Measurements from ENCODE around the gene OXNAD1.

Gene OXNAD1, protein sequence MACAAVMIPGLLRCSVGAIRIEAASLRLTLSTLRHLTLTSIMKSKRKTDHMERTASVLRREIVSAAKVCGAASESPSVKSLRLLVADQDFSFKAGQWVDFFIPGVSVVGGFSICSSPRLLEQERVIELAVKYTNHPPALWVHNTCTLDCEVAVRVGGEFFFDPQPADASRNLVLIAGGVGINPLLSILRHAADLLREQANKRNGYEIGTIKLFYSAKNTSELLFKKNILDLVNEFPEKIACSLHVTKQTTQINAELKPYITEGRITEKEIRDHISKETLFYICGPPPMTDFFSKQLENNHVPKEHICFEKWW

GRCh38 chr3:16264708-16265454, at the start of gene OXNAD1, which contains the start of gene DPH3:
Gene OXNAD1 (plus strand): TSS chr3:16265212. CDS start chr3:16270953, 5,741 bp downstream.
Gene DPH3 (minus strand): TSS chr3:16264943. CDS start chr3:16264876, 67 bp downstream.
- Histone ChIP-seq H3K27me3 (ENCODE audit: control insufficient read depth, insufficient read depth, low read length) (no peaks in the 10 kb centered on the region), H3K9me3 (ENCODE audit: control insufficient read depth, insufficient read depth, low read length) (no peaks in the 10 kb centered on the region), H3K4me1 (ENCODE audit: control insufficient read depth, insufficient read depth, low read length) (peaks cover 8% of the 10 kb centered on the region), H3K36me3 (ENCODE audit: control insufficient read depth, insufficient read depth, low read length) (no peaks in the 10 kb centered on the region), H3K9ac (ENCODE audit: low read depth, low read length) (peak within 1 kb of the TSS; percentile 94), H3K4me3 (ENCODE audit: low read depth, low read length) (peak within 1 kb of the TSS; percentile 99)

DNA sequence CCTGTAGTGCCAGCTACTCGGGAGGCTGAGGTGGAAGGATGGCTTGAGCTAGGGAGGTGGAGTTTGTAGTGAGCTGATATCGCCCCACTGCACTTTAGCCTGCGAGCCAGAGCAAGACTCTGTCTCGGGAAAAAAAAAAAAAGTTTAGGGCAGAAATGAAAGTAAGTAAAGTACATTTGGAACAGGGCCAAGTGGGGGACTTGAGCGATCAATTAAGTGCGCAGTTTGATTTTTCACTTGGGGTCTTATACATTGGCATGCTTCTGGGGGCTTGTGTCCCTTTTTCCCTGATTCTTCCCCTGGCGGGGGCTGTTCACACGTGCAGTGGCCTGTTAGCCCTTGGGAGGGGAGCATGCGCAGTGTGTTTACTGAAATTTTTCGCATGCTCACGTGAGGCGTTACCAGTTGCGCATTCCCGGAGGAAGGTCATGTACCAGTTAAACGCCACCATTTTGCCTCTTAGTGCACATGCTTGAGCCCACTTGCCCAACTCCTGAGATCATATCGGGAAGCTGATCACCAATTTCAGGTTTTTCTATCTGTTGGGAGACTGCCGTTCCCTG, 48.6 kb upstream of the OXNAD1 start:
- Histone ChIP-seq H3K27me3 (ENCODE audit: control insufficient read depth, insufficient read depth, low read length) (no peaks in the 10 kb centered on the region), H3K4me1 (ENCODE audit: control insufficient read depth, insufficient read depth, low read length) (no peaks in the 10 kb centered on the region), H3K4me3 (ENCODE audit: low read depth, low read length) (no peak overlapping the region), H3K9ac (ENCODE audit: low read depth, low read length) (no peak overlapping the region), H3K9me3 (ENCODE audit: control insufficient read depth, insufficient read depth, low read length) (no peaks in the 10 kb centered on the region), H3K36me3 (ENCODE audit: control insufficient read depth, insufficient read depth, low read length) (no peaks in the 10 kb centered on the region)

DNA sequence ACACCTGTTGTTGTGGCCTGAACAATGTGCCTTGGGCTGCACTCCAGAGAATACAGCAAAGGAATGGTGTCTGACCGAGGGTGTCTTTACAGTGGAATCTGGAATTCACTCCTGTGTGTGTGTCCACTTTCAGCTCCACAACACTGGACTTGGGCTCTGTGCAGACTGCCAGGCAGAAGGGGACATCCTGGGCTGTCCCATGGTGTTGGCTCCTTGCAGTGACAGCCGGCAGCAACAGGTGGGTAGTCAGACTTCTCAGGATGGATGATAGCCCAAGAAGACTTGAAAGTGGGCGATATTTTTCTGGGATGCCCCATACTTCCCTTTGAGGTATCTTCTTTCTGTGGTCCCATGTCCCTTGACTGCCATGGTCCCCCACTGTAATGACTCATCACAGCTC, 45.2 kb upstream of the OXNAD1 start:
- H3K36me3 ChIP-seq (ENCODE audit: control insufficient read depth, insufficient read depth, low read length): no peaks in the 10 kb centered on the region
- H3K4me3 ChIP-seq (ENCODE audit: low read depth, low read length): no peak overlapping the region
- H3K9me3 ChIP-seq (ENCODE audit: control insufficient read depth, insufficient read depth, low read length): no peaks in the 10 kb centered on the region
- H3K27me3 ChIP-seq (ENCODE audit: control insufficient read depth, insufficient read depth, low read length): no peaks in the 10 kb centered on the region
- H3K9ac ChIP-seq (ENCODE audit: low read depth, low read length): no peak overlapping the region
- H3K4me1 ChIP-seq (ENCODE audit: control insufficient read depth, insufficient read depth, low read length): no peaks in the 10 kb centered on the region

GRCh38 chr3:16221990-16222389, 43.0 kb upstream of the OXNAD1 start:
- Histone ChIP-seq H3K9me3 (ENCODE audit: control insufficient read depth, insufficient read depth, low read length) (no peaks in the 10 kb centered on the region), H3K36me3 (ENCODE audit: control insufficient read depth, insufficient read depth, low read length) (no peaks in the 10 kb centered on the region), H3K4me1 (ENCODE audit: control insufficient read depth, insufficient read depth, low read length) (no peaks in the 10 kb centered on the region), H3K4me3 (ENCODE audit: low read depth, low read length) (no peak overlapping the region), H3K27me3 (ENCODE audit: control insufficient read depth, insufficient read depth, low read length) (no peaks in the 10 kb centered on the region), H3K9ac (ENCODE audit: low read depth, low read length) (no peak overlapping the region)

DNA sequence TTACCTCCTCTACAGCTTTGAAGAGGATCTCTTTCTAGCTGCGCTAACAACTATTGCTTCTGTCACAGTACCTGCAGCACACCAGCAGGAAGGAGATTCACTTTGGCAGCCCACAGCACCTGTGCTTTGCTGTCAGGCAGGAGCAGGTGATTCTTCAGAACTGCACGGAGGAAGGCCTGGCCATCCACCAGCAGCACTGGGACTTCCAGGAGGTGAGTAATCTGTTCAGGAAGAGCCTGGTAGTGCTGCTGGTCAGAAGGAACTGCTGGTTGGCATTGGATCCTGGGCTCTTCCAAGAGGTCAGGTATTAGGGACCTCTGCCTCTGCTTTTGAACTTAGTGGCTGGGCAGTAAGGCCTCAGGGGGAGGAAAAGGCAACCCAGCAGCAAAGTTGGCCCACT, 42.5 kb upstream of the OXNAD1 start:
- H3K9me3 ChIP-seq (ENCODE audit: control insufficient read depth, insufficient read depth, low read length): no peaks in the 10 kb centered on the region
- H3K27me3 ChIP-seq (ENCODE audit: control insufficient read depth, insufficient read depth, low read length): no peaks in the 10 kb centered on the region
- H3K9ac ChIP-seq (ENCODE audit: low read depth, low read length): no peak overlapping the region
- H3K4me1 ChIP-seq (ENCODE audit: control insufficient read depth, insufficient read depth, low read length): no peaks in the 10 kb centered on the region
- H3K36me3 ChIP-seq (ENCODE audit: control insufficient read depth, insufficient read depth, low read length): no peaks in the 10 kb centered on the region
- H3K4me3 ChIP-seq (ENCODE audit: low read depth, low read length): no peak overlapping the region

DNA sequence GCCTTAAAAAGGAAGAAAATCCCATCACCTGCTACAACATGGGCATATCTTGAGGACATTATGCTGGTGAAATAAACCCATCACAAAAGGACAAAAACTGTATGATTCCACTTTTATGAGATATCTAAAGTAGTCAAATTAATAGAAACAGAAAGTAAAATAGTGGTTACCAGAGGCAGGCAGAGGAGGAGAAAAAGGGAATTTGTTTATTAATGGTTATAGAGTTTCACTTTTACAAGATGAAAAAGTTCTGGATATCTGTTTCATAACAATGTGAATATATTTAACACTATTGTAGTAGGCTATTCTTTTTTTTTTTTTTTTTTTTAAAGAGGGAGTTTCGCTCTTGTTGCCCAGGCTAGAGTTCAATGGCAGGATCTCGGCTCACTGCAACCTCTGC, 40.7 kb upstream of the OXNAD1 start:
- no peaks in the 10 kb centered on the region for H3K9me3 ChIP-seq (ENCODE audit: control insufficient read depth, insufficient read depth, low read length)
- H3K9ac ChIP-seq (ENCODE audit: low read depth, low read length): no peak overlapping the region
- no peaks in the 10 kb centered on the region for H3K27me3 ChIP-seq (ENCODE audit: control insufficient read depth, insufficient read depth, low read length)
- no peaks in the 10 kb centered on the region for H3K36me3 ChIP-seq (ENCODE audit: control insufficient read depth, insufficient read depth, low read length)
- H3K4me1 ChIP-seq (ENCODE audit: control insufficient read depth, insufficient read depth, low read length): no peaks in the 10 kb centered on the region
- no peak overlapping the region for H3K4me3 ChIP-seq (ENCODE audit: low read depth, low read length)

DNA sequence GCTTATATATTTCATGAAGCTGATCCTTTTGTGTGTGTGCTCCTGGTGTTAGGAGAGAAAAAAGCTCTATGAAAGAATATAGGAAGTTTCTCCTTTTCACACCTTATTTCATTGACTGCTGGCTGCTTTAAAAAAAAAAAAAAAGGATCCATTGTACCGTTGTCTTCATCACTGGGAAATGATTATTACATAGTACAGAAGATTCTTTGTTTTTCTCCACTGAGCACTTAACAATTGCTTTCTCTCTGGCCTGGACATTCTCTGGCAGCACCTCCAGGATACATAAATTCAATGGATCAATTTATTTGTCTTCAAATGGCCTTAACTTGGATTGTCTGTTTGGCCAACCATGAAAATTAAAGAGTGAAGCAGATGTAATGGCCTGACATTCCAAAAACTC, 37.4 kb upstream of the OXNAD1 start:
- H3K4me1 ChIP-seq (ENCODE audit: control insufficient read depth, insufficient read depth, low read length): no peaks in the 10 kb centered on the region
- no peaks in the 10 kb centered on the region for H3K9me3 ChIP-seq (ENCODE audit: control insufficient read depth, insufficient read depth, low read length)
- no peak overlapping the region for H3K9ac ChIP-seq (ENCODE audit: low read depth, low read length)
- no peaks in the 10 kb centered on the region for H3K36me3 ChIP-seq (ENCODE audit: control insufficient read depth, insufficient read depth, low read length)
- no peak overlapping the region for H3K4me3 ChIP-seq (ENCODE audit: low read depth, low read length)
- no peaks in the 10 kb centered on the region for H3K27me3 ChIP-seq (ENCODE audit: control insufficient read depth, insufficient read depth, low read length)

DNA sequence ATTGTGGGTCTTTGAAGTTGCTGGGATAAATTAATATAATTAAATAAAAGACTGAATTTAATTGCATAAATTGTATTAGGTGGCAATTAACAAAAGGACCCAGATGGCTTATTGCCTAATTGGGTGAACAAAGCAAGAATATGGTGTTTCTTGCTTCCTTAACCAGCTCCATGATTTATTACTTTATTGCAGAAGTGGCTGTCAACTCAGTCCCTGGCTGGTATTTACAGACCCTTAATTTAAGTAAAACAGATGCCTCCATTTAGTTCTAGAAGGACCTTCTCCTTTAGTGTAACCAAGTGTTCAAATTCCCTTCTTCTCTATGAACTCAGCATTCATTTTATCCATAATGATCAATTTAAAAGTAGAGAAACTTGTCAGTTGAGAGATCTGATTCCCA, 35.3 kb upstream of the OXNAD1 start:
- no peaks in the 10 kb centered on the region for H3K27me3 ChIP-seq (ENCODE audit: control insufficient read depth, insufficient read depth, low read length)
- no peaks in the 10 kb centered on the region for H3K9me3 ChIP-seq (ENCODE audit: control insufficient read depth, insufficient read depth, low read length)
- no peaks in the 10 kb centered on the region for H3K36me3 ChIP-seq (ENCODE audit: control insufficient read depth, insufficient read depth, low read length)
- no peaks in the 10 kb centered on the region for H3K4me1 ChIP-seq (ENCODE audit: control insufficient read depth, insufficient read depth, low read length)
- no peak overlapping the region for H3K4me3 ChIP-seq (ENCODE audit: low read depth, low read length)
- no peak overlapping the region for H3K9ac ChIP-seq (ENCODE audit: low read depth, low read length)

GRCh38 chr3:16231983-16232382, 33.0 kb upstream of the OXNAD1 start:
- H3K9ac ChIP-seq (ENCODE audit: low read depth, low read length): no peak overlapping the region
- H3K36me3 ChIP-seq (ENCODE audit: control insufficient read depth, insufficient read depth, low read length): no peaks in the 10 kb centered on the region
- no peaks in the 10 kb centered on the region for H3K27me3 ChIP-seq (ENCODE audit: control insufficient read depth, insufficient read depth, low read length)
- H3K4me1 ChIP-seq (ENCODE audit: control insufficient read depth, insufficient read depth, low read length): no peaks in the 10 kb centered on the region
- H3K9me3 ChIP-seq (ENCODE audit: control insufficient read depth, insufficient read depth, low read length): no peaks in the 10 kb centered on the region
- no peak overlapping the region for H3K4me3 ChIP-seq (ENCODE audit: low read depth, low read length)

GRCh38 chr3:16233806-16234205, 31.2 kb upstream of the OXNAD1 start:
- no peak overlapping the region for H3K9ac ChIP-seq (ENCODE audit: low read depth, low read length)
- H3K4me3 ChIP-seq (ENCODE audit: low read depth, low read length): no peak overlapping the region
- H3K9me3 ChIP-seq (ENCODE audit: control insufficient read depth, insufficient read depth, low read length): no peaks in the 10 kb centered on the region
- H3K27me3 ChIP-seq (ENCODE audit: control insufficient read depth, insufficient read depth, low read length): no peaks in the 10 kb centered on the region
- no peaks in the 10 kb centered on the region for H3K4me1 ChIP-seq (ENCODE audit: control insufficient read depth, insufficient read depth, low read length)
- no peaks in the 10 kb centered on the region for H3K36me3 ChIP-seq (ENCODE audit: control insufficient read depth, insufficient read depth, low read length)

- H3K4me3 ChIP-seq (ENCODE audit: low read depth, low read length): no peak overlapping the region
- no peaks in the 10 kb centered on the region for H3K9me3 ChIP-seq (ENCODE audit: control insufficient read depth, insufficient read depth, low read length)
- H3K36me3 ChIP-seq (ENCODE audit: control insufficient read depth, insufficient read depth, low read length): no peaks in the 10 kb centered on the region
- H3K27me3 ChIP-seq (ENCODE audit: control insufficient read depth, insufficient read depth, low read length): no peaks in the 10 kb centered on the region
- no peaks in the 10 kb centered on the region for H3K4me1 ChIP-seq (ENCODE audit: control insufficient read depth, insufficient read depth, low read length)
- no peak overlapping the region for H3K9ac ChIP-seq (ENCODE audit: low read depth, low read length)
These were observed 30.7 kb upstream of the OXNAD1 start for GRCh38 chr3:16234281-16234680.

All from iPS-15b (cell line).